Measurements from ENCODE around the gene KCNMA1. TPM values are rescaled to one million over a fixed set of nuclear protein-coding genes. Genes with fewer than 3 reads are reported as not detected.

KCNMA1 gene
- polyA plus RNA-seq, 1 donor from 2014 or later: 60.8 TPM

GRCh38 chr10:77533146-77533886 lies 104.3 kb downstream of the KCNMA1 start:
- Histone ChIP-seq H3K9ac (ENCODE audit: low read length) (no peak overlapping the region), H3K4me2 (ENCODE audit: low read length) (no peak overlapping the region), H4K20me1 (ENCODE audit: insufficient read depth) (no peaks in the 10 kb centered on the region), H3K9me3 (ENCODE audit: low read length) (no peaks in the 10 kb centered on the region), H3K79me2 (replicated peaks; ENCODE audit: insufficient read depth, low read length) (no peaks in the 10 kb centered on the region), H2AFZ (ENCODE audit: low read depth, low read length) (no peak overlapping the region), H3K27ac (ENCODE audit: low read length) (no peak overlapping the region), H3K27me3 (ENCODE audit: insufficient read depth, low read depth, low read length) (no peaks in the 10 kb centered on the region), H3K9me2 (ENCODE audit: insufficient read depth, low read length) (no peaks in the 10 kb centered on the region), H3K36me3 (ENCODE audit: insufficient read depth, low read length) (no peaks in the 10 kb centered on the region), H3F3A (ENCODE audit: insufficient read depth, low read length, poor library complexity, severe bottlenecking) (no peaks in the 10 kb centered on the region), H3K4me3 (ENCODE audit: low read length) (no peak overlapping the region)
- TF ChIP-seq EP300 (conservative IDR thresholded peaks at IDR 0.05; ENCODE audit: poor library complexity, severe bottlenecking) (no peak), REST (IDR thresholded peaks at IDR 0.05; ENCODE audit: borderline replicate concordance) (no peak), MXI1 (conservative IDR thresholded peaks at IDR 0.05; ENCODE audit: poor library complexity, severe bottlenecking) (no peak), TAF1 (IDR thresholded peaks at IDR 0.05; ENCODE audit: low read depth) (no peak), RAD21 (conservative IDR thresholded peaks at IDR 0.05) (no peak), SMC3 (conservative IDR thresholded peaks at IDR 0.05; ENCODE audit: poor library complexity) (no peak), POLR2AphosphoS5 (IDR thresholded peaks at IDR 0.05) (no peak), EZH2 (IDR thresholded peaks at IDR 0.05; ENCODE audit: borderline replicate concordance, insufficient read depth, low read length, poor library complexity, severe bottlenecking) (no peak)
- TF ChIP-seq, protein P1, sequence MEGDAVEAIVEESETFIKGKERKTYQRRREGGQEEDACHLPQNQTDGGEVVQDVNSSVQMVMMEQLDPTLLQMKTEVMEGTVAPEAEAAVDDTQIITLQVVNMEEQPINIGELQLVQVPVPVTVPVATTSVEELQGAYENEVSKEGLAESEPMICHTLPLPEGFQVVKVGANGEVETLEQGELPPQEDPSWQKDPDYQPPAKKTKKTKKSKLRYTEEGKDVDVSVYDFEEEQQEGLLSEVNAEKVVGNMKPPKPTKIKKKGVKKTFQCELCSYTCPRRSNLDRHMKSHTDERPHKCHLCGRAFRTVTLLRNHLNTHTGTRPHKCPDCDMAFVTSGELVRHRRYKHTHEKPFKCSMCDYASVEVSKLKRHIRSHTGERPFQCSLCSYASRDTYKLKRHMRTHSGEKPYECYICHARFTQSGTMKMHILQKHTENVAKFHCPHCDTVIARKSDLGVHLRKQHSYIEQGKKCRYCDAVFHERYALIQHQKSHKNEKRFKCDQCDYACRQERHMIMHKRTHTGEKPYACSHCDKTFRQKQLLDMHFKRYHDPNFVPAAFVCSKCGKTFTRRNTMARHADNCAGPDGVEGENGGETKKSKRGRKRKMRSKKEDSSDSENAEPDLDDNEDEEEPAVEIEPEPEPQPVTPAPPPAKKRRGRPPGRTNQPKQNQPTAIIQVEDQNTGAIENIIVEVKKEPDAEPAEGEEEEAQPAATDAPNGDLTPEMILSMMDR (IDR thresholded peaks at IDR 0.05; ENCODE audit: poor library complexity, severe bottlenecking): no peak

DNA sequence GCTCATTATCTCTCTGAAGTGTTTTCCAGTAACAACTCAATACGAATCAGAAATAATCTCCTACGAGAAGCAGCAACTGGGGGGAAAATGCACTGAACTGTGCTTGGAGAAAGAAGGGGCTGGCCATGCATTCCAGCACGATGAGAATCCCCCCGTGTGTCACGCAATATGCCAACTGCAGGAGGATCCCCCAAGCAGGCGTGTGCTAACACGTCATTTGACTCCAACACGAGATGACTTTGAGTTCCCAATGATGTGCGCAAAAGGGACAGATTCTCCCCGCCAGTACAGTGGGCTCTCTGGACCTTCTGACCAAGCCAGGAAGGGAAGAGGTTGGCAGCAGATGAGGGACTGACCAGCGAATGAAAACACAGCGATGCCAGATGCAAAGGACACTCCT lies 105.5 kb downstream of the KCNMA1 start:
- no peak overlapping the region for H3K4me2 ChIP-seq (ENCODE audit: low read length)
- TF ChIP-seq POLR2AphosphoS5 (IDR thresholded peaks at IDR 0.05) (no peak), REST (IDR thresholded peaks at IDR 0.05; ENCODE audit: borderline replicate concordance) (no peak), EP300 (conservative IDR thresholded peaks at IDR 0.05; ENCODE audit: poor library complexity, severe bottlenecking) (no peak), TAF1 (IDR thresholded peaks at IDR 0.05; ENCODE audit: low read depth) (no peak), RAD21 (conservative IDR thresholded peaks at IDR 0.05) (no peak), EZH2 (IDR thresholded peaks at IDR 0.05; ENCODE audit: borderline replicate concordance, insufficient read depth, low read length, poor library complexity, severe bottlenecking) (no peak)
- TF ChIP-seq, protein P1 (IDR thresholded peaks at IDR 0.05; ENCODE audit: poor library complexity, severe bottlenecking): no peak
- H2AFZ ChIP-seq (ENCODE audit: low read depth, low read length): no peak overlapping the region
- no peaks in the 10 kb centered on the region for H3F3A ChIP-seq (ENCODE audit: insufficient read depth, low read length, poor library complexity, severe bottlenecking)
- H3K9me2 ChIP-seq (ENCODE audit: insufficient read depth, low read length): no peaks in the 10 kb centered on the region
- no peaks in the 10 kb centered on the region for H3K79me2 ChIP-seq (replicated peaks; ENCODE audit: insufficient read depth, low read length)
- no peak overlapping the region for H3K9ac ChIP-seq (ENCODE audit: low read length)
- H3K27ac ChIP-seq (ENCODE audit: low read length): no peak overlapping the region
- no peaks in the 10 kb centered on the region for H3K36me3 ChIP-seq (ENCODE audit: insufficient read depth, low read length)
- no peaks in the 10 kb centered on the region for H3K27me3 ChIP-seq (ENCODE audit: insufficient read depth, low read depth, low read length)
- H3K4me3 ChIP-seq (ENCODE audit: low read length): no peak overlapping the region
- H3K9me3 ChIP-seq (ENCODE audit: low read length): no peaks in the 10 kb centered on the region
- H4K20me1 ChIP-seq (ENCODE audit: insufficient read depth): no peaks in the 10 kb centered on the region

All from neural cell (in vitro differentiated cells).